Measurements from ENCODE around the gene CHST6.
"Not testable (repeated sequence)": the region's sequence is repeated elsewhere in the genome, so short reads cannot be mapped to it uniquely, and the experiment has no call there.

The CHST6 gene

GRCh38 chr16:75472908-75473877 lies 22.0 kb downstream of the CHST6 start:
- no peak for FAIRE-seq

- peak; percentile 61 for FAIRE-seq
Observed at GRCh38 chr16:75471723-75472633, 23.3 kb downstream of the CHST6 start.

- no peak for FAIRE-seq
Observed at GRCh38 chr16:75466760-75467159, 28.5 kb downstream of the CHST6 start.

GRCh38 chr16:75464122-75464918 lies 30.9 kb downstream of the CHST6 start, which contains the start of gene TMEM170A:
Gene TMEM170A, minus strand, starts transcription at chr16:75464689. Its CDS starts 89 bp downstream, at chr16:75464600.
- FAIRE-seq, result peak; percentile 96

- not testable (repeated sequence) for FAIRE-seq
Observed at GRCh38 chr16:75463389-75464121, 31.7 kb downstream of the CHST6 start.

- no peak for FAIRE-seq
Observed at GRCh38 chr16:75462806-75463205, 32.4 kb downstream of the CHST6 start.

- FAIRE-seq, result no peak
Observed at GRCh38 chr16:75461575-75461974, 33.7 kb downstream of the CHST6 start.

- no peak for FAIRE-seq
Observed at GRCh38 chr16:75460446-75460845, 34.8 kb downstream of the CHST6 start.

- no peak for FAIRE-seq
Observed at GRCh38 chr16:75459691-75460090, 35.5 kb downstream of the CHST6 start.

- FAIRE-seq, result no peak
Observed at GRCh38 chr16:75458439-75458838, 36.8 kb downstream of the CHST6 start.

- no peak for FAIRE-seq
Observed at GRCh38 chr16:75458029-75458428, 37.2 kb downstream of the CHST6 start.

GRCh38 chr16:75457485-75458021 lies 37.7 kb downstream of the CHST6 start:
- no peak for FAIRE-seq

- FAIRE-seq, result no peak
Observed at GRCh38 chr16:75456971-75457370, 38.3 kb downstream of the CHST6 start.

GRCh38 chr16:75456486-75456885 lies 38.8 kb downstream of the CHST6 start:
- not testable (repeated sequence) for FAIRE-seq

- no peak for FAIRE-seq
Observed at GRCh38 chr16:75455677-75456076, 39.6 kb downstream of the CHST6 start.

- no peak for FAIRE-seq
Observed at GRCh38 chr16:75452464-75453190, 42.6 kb downstream of the CHST6 start.

GRCh38 chr16:75446416-75446815 lies 48.8 kb downstream of the CHST6 start:
- no peak for FAIRE-seq

GRCh38 chr16:75445298-75445697 lies 49.9 kb downstream of the CHST6 start:
- FAIRE-seq, result no peak

GRCh38 chr16:75443298-75443697 lies 51.9 kb downstream of the CHST6 start:
- FAIRE-seq, result no peak

- FAIRE-seq, result no peak
Observed at GRCh38 chr16:75433732-75434413, 61.4 kb downstream of the CHST6 start.

All from G401.6 (cell line).